A673 (cell line): ENCODE measurements around the gene MLIP. TPM values are rescaled to one million over a fixed set of nuclear protein-coding genes. Genes with fewer than 3 reads are reported as not detected.

Source experiments
- BruUV-seq: library from RNA; stranded (reverse); fragments of 400-500 nt; replicated peaks from 2 replicates; lab custom pipeline; 2021; lab: Mats Ljungman, UMichigan
- CTCF ChIA-PET: fragments of 300-600 bp; sonication (Branson Sonifier 250); formaldehyde crosslinking; loops from one replicate; lab custom pipeline; 2022; ENCODE audit warnings: antibody characterized with exemption; lab: Charles Lee
- POLR2A ChIA-PET: fragments of 300-600 bp; sonication (Branson Sonifier 250); formaldehyde crosslinking; loops from one replicate; lab custom pipeline; 2022; ENCODE audit warnings: antibody characterized with exemption; ENCODE audit not compliant: low non-redundant PET; lab: Charles Lee
- DNase-seq: peaks from one replicate; pipeline ENCODE4 v3.0.0-alpha.2; 2015; ENCODE audit warnings: low spot score
- H3K27ac ChIP-seq: fragments of 200-600 bp; sonication (generic); 2 replicates; pipeline ENCODE4 v1.5.1; 2016; ENCODE audit warnings: mixed run types, low read depth, mild to moderate bottlenecking, mixed read lengths, antibody characterized with exemption, low read length; ENCODE audit not compliant: poor library complexity, severe bottlenecking
- H3K27me3 ChIP-seq: fragments of 200-600 bp; sonication (generic); replicated peaks from 2 replicates; pipeline ENCODE4 v1.6.1; 2017; ENCODE audit warnings: mixed run types, low read depth, mild to moderate bottlenecking, mixed read lengths, antibody characterized with exemption, low read length; ENCODE audit not compliant: insufficient read depth, poor library complexity
- H3K36me3 ChIP-seq: fragments of 200-600 bp; sonication (generic); 2 replicates; pipeline ENCODE4 v1.6.1; 2016; ENCODE audit warnings: mixed run types, mild to moderate bottlenecking, mixed read lengths, antibody characterized with exemption, low read length; ENCODE audit not compliant: insufficient read depth, poor library complexity, severe bottlenecking
- H3K4me1 ChIP-seq: fragments of 200-600 bp; sonication (generic); 2 replicates; pipeline ENCODE4 v1.6.1; 2017; ENCODE audit warnings: mixed run types, mild to moderate bottlenecking, mixed read lengths, antibody characterized with exemption, low read length; ENCODE audit not compliant: insufficient read depth, poor library complexity, severe bottlenecking
- H3K4me3 ChIP-seq: fragments of 200-600 bp; sonication (generic); 2 replicates; pipeline ENCODE4 v1.5.1; 2016; ENCODE audit warnings: low read depth, mixed run types, mild to moderate bottlenecking, mixed read lengths, low read length; ENCODE audit not compliant: poor library complexity, severe bottlenecking
- H3K9me3 ChIP-seq: fragments of 200-600 bp; sonication (generic); 2 replicates; pipeline ENCODE4 v1.6.1; 2016; ENCODE audit warnings: mixed run types, low read depth, mild to moderate bottlenecking, mixed read lengths, antibody characterized with exemption, low read length; ENCODE audit not compliant: poor library complexity, severe bottlenecking
- CTCF ChIP-seq: fragments of 300-800, 200-600 bp; sonication (generic); conservative IDR thresholded peaks from 2 replicates; pipeline ENCODE4 v1.5.1; 2017; ENCODE audit warnings: low read depth, mild to moderate bottlenecking, antibody characterized with exemption, low read length, moderate library complexity, mixed read lengths
- EZH2 ChIP-seq: fragments of 200-600 bp; sonication (generic); IDR thresholded peaks from 2 replicates; pipeline ENCODE4 v1.6.1; 2017; ENCODE audit warnings: borderline replicate concordance, low read depth, mild to moderate bottlenecking, mixed read lengths, antibody characterized with exemption, low read length; ENCODE audit not compliant: poor library complexity, severe bottlenecking
- intact Hi-C: fragments of 100-400 bp; cut with micrococcal nuclease; formaldehyde crosslinking; loops from one replicate; pipeline ENCODE4 v1.10.0; 2022; ENCODE audit not compliant: unreplicated experiment
- total RNA-seq: library from RNA; stranded (reverse); gene quantifications from 2 replicates; pipeline ENCODE4 v1.2.3, GENCODE V29; 2021

The MLIP gene
- total RNA-seq, 1 experiment from 2014 or later: 0.58 TPM

GRCh38 chr6:54288474-54288873 is 177.2 kb downstream of the MLIP start:
- intact Hi-C loops: no loop called here
- H3K4me3 ChIP-seq: no peak overlapping the region
- no peak overlapping the region for H3K27ac ChIP-seq
- H3K36me3 ChIP-seq: no peaks in the 10 kb centered on the region
- POLR2A ChIA-PET: no interaction called here
- H3K4me1 ChIP-seq: peaks cover 16% of the 10 kb centered on the region
- BruUV-seq: no TSS peak
- H3K27me3 ChIP-seq: peaks cover 5% of the 10 kb centered on the region
- TF ChIP-seq CTCF (no peak), EZH2 (no peak)
- CTCF ChIA-PET: no interaction called here
- no peaks in the 10 kb centered on the region for H3K9me3 ChIP-seq
- no peak for DNase-seq

GRCh38 chr6:54289426-54289825 is 178.2 kb downstream of the MLIP start:
- Histone ChIP-seq H3K36me3 (no peaks in the 10 kb centered on the region), H3K27me3 (peaks cover 5% of the 10 kb centered on the region), H3K4me3 (no peak overlapping the region), H3K9me3 (no peaks in the 10 kb centered on the region), H3K27ac (no peak overlapping the region), H3K4me1 (peaks cover 16% of the 10 kb centered on the region)
- no peak for TF ChIP-seq CTCF
- BruUV-seq: no TSS peak
- DNase-seq: no peak
- ChIA-PET POLR2A (no interaction called here), CTCF (no interaction called here)
- intact Hi-C loops: no loop called here

GRCh38 chr6:54291146-54291545 is 179.9 kb downstream of the MLIP start:
- H3K4me1 ChIP-seq: peaks cover 12% of the 10 kb centered on the region
- H3K9me3 ChIP-seq: no peaks in the 10 kb centered on the region
- no TSS peak for BruUV-seq
- ChIA-PET POLR2A (interaction anchor here (0.6 kb wide), 1 partner anchor 1962 kb away, joined by 3 read pairs; no protein-coding TSS in a partner anchor), CTCF (no interaction called here)
- peak; percentile 78 for DNase-seq
- no peaks in the 10 kb centered on the region for H3K36me3 ChIP-seq
- peaks cover 5% of the 10 kb centered on the region for H3K27me3 ChIP-seq
- H3K4me3 ChIP-seq: no peak overlapping the region
- TF ChIP-seq EZH2: no peak
- TF ChIP-seq CTCF: no peak
- H3K27ac ChIP-seq: no peak overlapping the region
- intact Hi-C loops: loop anchor here (5.0 kb wide), 1 partner anchor 176 kb away; no protein-coding TSS in a partner anchor
